ENCODE results near the gene MCIDAS.

MCIDAS gene

DNA sequence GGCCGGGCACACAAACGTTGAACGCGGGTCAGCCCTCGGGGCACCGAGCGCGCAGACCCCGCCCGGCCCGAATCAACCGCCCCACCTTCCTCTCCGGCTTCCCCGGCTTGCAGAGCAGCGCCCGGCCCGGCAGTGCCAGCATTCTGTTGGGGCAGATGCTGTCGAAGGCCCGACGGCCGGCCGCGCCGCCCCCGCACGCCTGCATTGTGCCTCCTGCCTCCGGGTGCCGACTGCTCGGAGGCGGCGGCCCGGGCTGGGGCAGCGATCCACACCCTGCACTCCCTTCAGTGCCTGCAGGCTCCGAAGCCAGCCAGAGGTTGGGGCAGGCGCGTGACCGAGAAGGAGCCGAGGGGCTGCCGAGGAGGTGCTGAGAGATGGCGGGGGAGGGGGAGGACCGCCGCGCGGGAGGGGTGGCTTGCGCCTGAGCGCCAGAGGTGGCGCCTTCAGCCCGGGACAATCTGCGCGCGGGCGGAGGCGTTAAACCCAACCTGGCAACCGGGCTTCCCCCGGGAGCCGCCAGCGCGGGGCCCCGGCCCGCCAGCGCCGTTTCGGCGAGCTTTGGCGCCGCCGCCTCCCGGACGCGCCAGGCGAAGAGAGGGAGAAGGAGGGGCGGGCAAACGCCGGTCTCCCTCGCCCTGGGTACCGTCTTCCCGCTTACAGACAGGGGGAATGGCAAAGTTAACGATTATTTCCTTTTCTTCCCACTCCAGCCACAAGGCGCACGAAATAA lies at the start of gene MCIDAS:
Gene MCIDAS (minus strand): TSS at position 382 of the 730 bp plus-strand sequence. CDS start 177 bp downstream, at position 205.
- DNase-seq (ENCODE audit: low read depth) = no peak

DNA sequence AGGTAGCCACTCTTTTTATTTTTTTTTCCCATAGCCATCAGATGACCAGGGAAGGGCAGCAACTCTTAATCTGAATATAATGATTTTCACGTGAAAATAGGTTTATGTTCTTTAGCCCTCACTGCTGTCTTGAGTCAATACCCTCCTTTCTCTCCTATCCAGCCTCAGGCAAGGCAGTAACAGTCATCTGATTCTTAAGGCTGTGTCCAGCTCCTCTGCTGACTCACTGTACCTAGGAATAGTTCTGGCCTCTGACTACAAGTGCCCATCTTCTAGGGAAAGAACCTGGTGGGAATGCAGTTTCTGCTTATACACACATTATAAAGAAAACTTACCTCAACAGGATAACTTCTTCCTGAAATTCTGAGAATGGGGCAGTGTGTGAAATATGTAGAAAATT lies 49.7 kb upstream of the MCIDAS start:
- no peak for DNase-seq (ENCODE audit: low read depth)

DNA sequence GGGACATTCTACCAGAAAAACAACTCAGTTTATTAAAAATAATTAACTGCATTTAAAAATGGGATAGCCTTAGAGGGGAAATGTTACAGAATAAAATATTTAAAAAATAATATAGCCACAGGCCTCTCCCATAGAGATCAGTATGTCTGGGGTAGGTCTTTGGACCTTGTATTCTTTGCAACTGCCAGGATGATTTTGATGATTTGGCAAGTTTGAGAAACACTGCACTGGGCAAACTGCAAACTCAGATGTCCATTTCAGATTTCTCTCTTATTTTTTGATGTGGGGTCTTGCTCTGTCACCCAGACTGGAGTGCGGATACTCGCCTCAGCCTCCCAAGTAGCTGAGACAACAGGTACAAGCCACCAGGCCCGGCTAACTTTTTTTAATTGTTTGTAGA lies 31.2 kb upstream of the MCIDAS start:
- DNase-seq (ENCODE audit: low read depth) = no peak

DNA sequence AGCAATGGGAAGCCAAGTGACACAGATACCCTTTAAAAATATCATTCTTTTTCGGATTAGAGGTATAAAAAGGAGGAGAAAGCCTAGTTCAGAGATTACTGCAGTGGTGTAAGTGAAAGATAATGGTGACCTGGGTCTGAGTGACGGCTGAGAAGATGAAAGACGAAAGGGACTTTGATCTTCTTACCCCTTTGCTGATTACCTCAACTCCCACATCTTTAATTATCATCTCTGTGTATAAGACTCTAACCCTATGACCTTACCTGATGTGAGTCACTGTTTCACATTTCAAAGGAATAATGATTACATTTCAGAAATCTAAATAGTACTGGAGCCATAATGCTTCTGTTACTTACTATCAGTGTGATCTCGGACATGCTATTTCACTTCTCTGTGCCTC lies 27.7 kb upstream of the MCIDAS start:
- DNase-seq (ENCODE audit: low read depth) = no peak

DNA sequence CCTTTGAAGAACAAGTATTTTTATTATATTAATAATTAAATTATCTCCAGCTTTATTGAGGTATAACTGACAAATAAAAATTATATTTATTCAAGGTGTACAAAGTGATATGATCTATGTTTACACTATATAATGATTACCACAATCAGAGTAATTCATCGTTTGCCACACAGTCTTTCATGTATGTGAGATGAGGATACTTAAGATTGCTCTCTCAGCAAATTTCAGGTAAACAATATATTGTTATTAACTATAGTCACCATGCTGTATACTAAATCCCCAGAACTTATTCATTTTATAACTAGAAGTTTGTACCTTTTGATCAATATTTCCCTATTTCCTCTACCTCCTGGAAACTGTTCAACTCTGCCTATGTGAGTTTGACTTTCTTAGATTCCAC lies 22.9 kb upstream of the MCIDAS start:
- DNase-seq (ENCODE audit: low read depth) = no peak

DNA sequence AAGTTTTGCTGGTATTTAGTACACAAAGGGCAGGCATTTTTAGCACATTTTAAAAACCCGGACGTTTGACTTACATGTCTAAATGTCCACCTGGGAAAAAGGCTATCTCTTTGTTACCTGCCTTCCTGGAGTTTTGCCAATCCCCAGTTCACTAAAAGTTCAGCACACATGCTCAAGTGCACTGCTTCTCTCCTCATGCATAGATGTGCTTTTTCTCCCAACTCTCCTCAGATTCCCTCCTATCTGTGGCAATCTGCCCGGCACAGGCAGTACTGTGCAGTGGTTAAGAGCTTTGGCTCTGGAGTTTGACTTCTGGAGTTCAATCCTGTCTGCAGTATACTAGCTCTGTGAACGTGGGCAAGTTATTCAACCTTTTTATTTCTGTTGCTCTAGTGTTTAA lies 14.6 kb upstream of the MCIDAS start:
- no peak for DNase-seq (ENCODE audit: low read depth)

DNA sequence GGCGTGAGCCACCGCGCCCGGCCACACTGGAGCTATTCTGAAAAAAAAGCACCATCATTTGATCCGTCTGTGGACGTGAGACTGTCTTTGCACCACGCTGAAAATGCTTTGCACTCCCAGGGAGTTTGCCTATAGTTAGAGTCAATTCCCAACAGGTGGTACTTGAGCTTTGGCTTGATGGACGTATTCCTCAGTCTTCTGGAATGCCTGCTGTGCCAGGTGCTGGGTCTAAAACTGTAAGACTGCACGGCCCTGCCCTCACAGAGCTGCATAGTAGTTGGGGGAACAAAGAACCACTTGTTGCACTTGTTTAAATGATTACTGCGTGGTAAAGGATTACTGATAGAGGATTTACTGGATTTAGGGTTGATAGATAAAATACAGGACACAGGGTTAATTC lies 9.7 kb upstream of the MCIDAS start:
- DNase-seq (ENCODE audit: low read depth) = no peak

DNA sequence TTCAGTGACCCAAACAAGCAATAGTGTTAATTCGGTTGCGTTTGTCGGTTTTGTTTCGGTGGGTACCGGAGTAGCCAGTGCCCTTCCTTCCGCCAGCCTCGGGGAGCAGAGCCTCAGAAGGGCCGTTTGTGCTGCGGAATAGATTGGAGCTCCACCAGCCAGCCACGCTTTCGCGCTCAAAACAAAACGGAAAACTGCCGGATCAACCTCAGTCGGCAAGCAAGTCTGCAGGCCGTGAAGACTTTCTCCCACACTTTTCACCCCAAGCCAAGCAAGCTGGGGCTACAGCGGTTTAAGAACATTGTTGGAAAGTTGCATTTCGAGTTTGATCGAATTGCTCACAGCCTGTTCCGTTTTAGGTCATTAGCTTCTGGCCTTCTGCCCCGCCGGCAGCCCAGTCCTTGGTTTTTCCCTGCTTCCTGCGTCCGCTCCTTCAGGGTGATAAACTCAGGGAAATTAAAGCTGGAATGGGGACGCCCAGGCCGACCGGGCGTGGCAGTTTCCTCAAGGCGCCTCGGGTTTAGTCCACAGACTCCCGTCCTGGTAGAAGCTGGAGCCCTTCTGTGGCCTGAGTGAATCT lies 7.1 kb upstream of the MCIDAS start:
- DNase-seq (ENCODE audit: low read depth) = peak; percentile 13

DNA sequence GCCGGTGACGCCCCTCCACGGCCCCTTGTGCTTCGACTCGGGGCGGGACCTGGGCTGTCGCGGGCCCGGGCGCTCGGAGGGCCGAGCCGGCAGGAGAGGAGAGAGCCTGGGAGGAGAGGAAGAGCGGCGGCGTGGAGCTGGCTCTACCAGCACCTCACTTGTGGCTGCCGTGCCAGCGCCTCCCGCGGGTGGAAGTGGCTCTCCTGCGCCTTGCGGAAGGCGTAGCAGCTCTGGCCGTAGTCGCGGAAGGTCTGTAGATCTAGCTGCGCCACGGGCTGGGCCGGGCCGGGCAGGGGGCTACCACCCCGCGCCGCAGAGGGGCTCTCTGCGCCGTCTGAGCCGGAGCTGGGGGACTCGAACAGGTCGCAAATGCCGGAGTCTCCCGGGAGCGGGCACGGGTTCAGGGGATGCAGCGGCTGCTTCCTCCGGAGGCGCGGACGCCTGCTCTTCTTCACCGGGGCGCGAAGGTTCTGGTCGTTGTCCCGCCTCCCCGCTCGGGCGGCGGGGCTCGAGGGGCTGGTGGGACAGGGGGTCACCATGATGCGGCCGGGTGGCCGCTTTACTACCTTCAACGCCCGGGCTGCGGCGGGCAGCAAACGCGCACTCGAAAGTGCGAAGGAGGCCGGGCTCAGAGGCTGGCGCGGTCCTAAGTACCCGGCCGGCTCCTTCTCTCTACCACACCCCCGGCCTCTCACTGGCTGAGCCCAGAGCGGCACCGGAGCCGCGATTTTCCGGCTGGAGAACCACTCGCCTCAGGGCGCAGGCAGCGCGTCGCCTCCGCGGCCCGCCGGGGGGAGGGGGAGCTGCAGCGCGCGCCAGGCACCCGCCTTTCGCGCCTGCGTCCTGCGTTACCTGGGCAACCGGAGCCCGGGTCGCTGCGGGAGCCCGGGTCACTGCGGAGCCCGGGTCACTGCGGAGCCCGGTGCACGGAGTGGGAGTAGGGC lies 6.1 kb upstream of the MCIDAS start, which contains the start of gene CCNO:
Gene CCNO (minus strand): TSS at position 624 of the 944 bp plus-strand sequence. CDS start 85 bp downstream, at position 539.
- DNase-seq (ENCODE audit: low read depth) = peak; percentile 53

DNA sequence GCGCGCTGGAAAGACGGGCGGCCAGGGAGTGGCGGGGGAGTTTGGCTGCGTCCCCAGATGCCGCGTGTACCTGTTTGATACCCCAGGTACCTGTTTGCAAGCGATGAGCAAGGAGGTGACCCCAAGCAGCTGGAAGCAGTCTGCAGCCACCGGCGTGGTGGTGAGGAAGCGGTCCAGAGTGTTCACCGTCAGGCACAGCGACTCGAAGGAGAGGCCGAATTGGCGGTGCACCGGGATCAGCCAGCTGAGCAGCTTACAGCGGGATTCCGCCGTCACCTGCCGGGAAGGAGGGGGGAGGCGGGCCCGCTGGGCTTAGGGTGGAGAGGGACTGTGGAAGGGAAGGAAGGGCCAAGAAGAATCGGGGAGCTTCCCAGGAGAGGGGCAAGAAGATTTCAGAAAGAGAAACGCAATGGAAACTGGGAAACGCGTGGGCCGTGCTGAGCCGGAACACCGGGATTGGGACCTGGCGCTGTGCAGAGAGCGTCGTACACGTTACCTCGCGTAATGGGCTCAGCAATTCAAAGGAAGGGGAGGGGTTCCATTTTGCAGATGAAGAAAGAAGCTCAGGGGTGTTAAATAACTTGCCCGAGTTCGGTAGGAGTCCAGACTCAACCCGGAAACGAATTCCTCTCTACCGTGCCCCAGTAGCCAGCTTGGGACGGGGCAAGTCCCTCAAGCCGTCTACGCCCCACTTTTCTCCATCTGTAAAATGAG lies 5.3 kb upstream of the MCIDAS start:
- DNase-seq (ENCODE audit: low read depth) = no peak

DNA sequence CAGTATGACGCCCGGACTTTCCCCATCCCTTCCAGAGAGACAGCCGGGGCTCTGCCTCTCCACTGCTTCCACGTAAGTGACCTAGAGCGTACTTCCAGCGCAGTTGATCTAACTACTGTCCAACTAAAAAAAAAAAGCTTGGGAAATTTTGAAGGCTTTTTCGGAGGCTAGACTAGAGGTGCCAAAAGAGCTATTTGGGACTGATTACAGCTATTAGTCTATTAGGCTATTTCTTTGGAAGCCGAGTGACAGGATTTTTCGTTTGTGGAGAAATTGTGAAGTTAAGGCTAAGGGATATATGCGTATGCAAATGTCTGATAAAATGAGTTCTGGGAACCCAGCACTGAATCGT lies 4.8 kb upstream of the MCIDAS start:
- DNase-seq (ENCODE audit: low read depth) = no peak

DNA sequence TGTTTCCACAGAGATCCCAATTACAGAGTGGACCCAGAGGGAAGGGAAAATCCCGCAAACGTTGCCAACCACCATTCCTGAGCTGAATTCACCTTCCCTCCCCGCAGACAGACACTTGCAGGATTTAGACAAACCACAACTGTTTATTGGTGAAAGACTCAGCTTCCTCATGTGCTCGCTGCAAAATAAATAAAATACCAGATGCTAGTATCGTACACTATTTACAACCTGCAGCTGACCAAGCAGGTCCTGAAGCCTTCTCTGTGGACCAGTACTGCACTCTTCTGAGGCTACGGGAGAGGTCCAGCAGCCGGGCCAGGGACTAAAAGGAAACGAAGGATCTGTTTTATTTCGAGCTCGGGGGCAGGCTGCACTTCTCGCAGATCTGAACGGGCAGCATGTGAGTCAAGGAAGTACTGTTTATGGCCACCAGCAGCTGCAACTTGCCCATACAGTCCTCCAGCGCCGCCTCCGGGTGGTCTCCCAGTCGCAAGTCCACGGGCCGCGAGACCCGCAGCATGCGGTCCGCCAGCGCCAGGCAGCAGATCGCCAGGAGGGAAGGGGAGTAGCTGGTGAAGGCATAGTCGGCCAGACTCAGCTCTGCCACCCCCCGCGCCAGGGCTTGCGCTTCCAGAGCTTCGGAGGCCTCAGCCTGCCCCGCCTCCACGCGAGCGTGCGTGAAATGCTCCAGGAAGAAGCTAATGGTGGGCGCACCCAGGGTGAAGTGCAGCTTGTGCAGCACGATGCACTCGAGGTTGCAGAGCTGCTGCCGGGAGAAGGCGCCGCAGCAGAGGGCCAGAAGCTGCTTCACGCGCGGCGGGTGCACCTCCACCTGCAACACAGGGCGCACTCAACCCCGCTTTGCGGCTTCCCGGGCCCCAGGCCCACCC lies 4.2 kb upstream of the MCIDAS start:
- no peak for DNase-seq (ENCODE audit: low read depth)

DNA sequence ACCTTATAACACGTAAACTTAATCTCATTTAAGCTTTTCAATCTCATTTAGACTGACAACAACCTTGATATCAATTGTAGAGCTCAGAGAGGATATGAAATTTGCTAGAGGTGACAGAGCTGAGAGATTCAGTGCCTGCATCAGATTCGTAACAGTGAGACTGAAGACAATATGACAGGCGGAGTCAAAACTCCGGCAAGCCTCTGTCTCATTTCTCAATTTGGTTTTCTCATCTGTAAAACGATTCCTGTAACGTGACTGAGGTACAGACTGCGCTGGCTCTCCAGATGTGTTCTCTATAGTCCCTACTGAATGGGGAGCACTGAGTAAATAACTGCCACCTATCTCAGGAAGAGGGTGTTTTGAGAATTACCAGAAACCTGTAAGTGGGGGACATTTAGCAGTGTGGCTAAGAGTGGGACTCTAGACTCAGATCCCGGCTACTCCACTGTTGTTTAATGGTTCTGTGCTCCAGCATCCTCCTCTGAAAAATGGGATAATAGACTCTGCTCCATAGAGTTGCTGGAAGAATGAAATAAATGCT lies 3.0 kb upstream of the MCIDAS start:
- no peak for DNase-seq (ENCODE audit: low read depth)

DNA sequence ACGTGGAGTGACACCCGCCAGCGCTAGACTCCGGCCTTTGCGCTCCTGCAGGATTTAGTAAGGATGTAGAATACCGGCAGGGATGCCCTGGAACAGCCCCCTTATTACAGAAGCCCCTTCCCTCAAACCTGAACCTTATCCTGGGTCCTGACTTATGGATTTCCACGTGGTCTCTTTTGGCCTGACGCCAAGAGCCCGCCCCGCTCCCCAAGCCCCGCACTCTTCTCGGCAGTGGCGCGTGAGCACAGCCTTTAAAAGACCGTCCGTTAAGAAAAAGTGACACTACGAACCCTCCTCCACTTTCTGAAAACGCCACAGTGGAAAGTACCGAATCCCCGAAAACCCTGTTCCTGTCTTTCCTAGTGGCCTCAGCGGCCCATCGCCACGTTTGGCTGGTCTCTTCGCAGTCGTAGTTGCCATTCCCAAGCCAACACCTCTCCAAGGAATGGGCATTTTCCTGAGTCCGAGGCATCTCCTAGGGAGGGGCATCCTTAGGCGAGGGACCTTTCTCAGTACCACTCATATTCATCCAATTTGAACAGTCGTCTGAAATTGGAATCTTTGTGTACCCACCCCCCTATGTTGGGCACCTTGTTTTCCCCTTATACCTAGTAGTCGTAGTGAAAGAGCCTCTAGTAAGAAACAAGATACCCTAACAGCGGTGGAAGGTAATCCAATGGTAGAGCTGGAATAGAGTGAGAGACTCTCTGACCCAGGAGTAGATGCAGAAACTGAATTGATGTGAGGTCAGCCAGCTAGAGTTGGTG lies 732 bp upstream of the MCIDAS start:
- no peak for DNase-seq (ENCODE audit: low read depth)

DNA sequence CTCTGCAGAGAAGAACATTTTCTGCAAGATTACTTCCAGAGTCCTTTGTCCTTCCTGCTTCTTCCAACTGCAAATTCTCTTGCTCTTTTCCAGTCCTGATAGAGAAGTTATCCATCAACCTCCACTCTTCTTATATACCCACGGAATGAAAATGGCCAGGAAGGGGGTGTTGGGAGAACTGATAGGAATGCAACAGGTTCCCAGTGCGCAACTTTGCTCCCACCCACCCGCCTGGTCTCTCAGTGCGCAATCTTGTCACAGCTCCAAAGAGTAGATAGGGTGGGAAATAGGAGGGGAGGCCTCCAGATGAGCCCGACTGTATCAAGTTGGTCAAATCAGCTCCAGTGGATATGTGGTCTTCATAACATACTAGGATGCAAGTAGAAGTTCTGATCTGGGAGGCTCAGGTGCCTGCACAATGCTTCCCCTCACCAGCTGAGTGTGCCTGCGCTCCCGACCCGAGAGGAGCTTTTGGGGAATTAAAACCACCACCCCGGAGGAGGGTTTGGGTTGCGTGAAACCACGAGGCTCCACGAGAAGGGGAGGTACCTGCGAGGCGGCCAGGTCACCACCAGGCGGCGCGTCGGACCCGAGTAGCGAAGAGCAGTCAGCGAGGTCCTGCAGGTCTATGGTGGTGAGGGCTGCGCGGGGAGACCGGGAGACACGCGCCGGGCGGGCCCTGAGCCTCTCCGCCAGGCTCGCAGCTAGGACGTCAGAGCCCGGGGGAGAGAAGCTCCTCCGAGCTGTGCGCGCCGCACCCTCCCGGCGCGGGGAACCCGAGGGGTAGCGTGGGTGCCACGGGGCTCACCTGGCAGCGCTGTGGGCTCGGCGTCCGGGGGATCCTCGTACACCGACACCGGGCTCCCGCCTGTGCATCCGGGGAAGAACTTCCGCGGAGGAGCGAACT lies 835 bp downstream of the MCIDAS start:
- DNase-seq (ENCODE audit: low read depth) = peak; percentile 9

DNA sequence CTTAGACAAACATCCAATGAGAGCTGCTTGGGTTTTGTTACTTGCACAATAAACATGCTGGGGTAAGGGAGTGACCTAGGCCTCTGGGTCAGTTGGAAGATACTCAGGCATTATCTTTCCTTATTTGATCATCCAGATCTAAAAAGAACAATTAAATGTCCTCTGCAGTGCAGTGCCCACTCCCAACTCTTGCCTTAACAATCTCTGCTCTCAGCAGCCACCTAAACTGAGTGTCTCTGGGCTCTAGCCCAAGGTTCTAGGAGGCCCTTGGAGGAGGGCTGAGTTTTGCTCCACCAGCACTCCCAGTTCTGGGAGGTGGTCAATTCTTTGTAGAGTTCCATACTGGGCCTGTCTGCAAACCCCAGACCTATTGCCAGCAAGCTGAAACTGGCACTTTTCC lies 1.8 kb downstream of the MCIDAS start:
- DNase-seq (ENCODE audit: low read depth) = no peak

DNA sequence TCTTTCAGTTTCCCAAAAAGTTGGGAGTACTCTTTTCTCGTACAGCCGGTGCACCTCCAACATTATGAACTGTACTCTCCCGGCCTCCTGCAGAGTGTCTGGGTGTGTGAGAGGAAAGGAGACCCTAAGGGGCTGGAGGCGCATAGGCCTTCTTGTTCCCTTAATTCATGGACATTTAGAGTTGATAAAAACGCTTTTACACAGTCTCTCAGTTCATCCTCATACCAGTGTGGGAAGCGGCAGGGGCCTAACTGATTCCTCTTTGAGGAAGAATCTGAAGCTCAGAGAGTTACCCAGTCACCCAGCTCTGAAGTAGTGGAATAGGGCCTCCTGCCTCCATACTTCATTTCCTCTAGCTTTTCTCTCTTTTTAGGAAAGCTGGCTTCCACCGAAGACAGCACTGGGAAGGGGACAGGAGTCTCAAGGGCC lies 3.3 kb downstream of the MCIDAS start:
- no peak for DNase-seq (ENCODE audit: low read depth)

DNA sequence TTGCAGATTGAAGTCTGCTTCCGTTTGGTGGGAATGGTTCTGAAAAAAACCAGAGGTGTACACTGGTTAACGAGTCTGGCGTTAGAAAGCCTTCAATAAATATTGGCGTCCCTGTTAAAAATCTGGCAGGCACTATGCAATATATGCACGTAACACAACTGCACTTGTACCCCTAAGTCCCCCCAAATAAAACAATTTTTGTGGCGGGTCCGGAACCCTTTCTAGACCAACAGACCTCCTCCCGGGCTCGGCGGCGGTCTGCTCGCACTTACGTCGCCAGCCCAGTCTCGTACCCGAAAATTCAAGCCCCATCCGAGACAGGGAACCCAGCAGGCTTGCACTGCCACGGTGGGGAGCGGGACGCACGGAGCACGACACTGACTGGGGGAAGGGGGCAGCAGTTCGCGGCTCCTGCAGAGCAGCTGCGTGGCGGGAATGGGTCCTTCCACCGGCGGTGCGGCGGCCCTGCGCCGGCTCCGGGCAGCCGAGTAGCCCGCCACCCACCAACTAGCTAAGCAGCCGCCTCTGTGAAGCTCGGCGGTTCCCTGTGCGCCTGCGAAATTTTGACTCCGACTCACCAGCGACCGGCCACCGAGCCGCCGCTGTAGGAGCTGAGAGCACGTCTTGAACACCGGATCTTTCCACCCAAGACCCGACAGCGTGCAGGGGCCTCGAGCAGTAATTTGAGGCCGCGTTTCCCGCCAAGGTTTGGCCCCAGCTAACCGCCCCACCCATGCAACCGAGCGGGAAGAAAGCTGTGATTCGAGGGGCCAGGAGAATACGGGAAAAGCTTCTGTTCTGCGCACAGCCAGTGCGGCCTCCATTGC lies 3.9 kb downstream of the MCIDAS start:
- DNase-seq (ENCODE audit: low read depth) = no peak

Measured in fibroblast of gingiva (primary cell).